Subcutaneous adipose tissue (tissue), 4 donors: ENCODE results near the gene ADGRD2. TPM values are rescaled to one million over a fixed set of nuclear protein-coding genes. Genes with fewer than 3 reads are reported as not detected.

Experiments used
- CTCF ChIP-seq: fragments of 450-650 bp; IDR thresholded peaks from one replicate; pipeline ENCODE4 v1.5.1; 2016; ENCODE audit warnings: low read depth, mild to moderate bottlenecking, control low read depth, antibody characterized with exemption, moderate library complexity
- total RNA-seq, 4 donors: library from RNA; depleted of rRNA; stranded (reverse); fragments of >200 nt; gene quantifications; one replicate each; pipeline ENCODE4 v1.1.0, GENCODE V29; 2016

The ADGRD2 gene
- total RNA-seq, 4 donors from 2014 or later, result not detected

GRCh38 chr9:124427281-124427680 is 23.0 kb upstream of the ADGRD2 start:
- no peak for TF ChIP-seq CTCF

- no peak for TF ChIP-seq CTCF
These were observed 21.3 kb upstream of the ADGRD2 start for GRCh38 chr9:124428751-124429529.

- no peak for TF ChIP-seq CTCF
These were observed 20.8 kb upstream of the ADGRD2 start for GRCh38 chr9:124429530-124429867.

- no peak for TF ChIP-seq CTCF
These were observed 13.9 kb upstream of the ADGRD2 start for GRCh38 chr9:124436320-124436719.

GRCh38 chr9:124437086-124437485 is 13.2 kb upstream of the ADGRD2 start:
- TF ChIP-seq CTCF, result no peak

GRCh38 chr9:124438091-124438490 is 12.2 kb upstream of the ADGRD2 start:
- no peak for TF ChIP-seq CTCF

GRCh38 chr9:124439086-124439485 is 11.2 kb upstream of the ADGRD2 start:
- no peak for TF ChIP-seq CTCF
